AG08396 (cell line): ENCODE measurements around the gene PWWP2B.
A peak's percentile ranks its signal among the peaks of the same experiment; 100 is the strongest.

Source experiments
- DNase-seq: peaks from one replicate; pipeline ENCODE4 v3.0.0; 2012; ENCODE audit warnings: low spot score, mixed read lengths

Gene PWWP2B

DNA sequence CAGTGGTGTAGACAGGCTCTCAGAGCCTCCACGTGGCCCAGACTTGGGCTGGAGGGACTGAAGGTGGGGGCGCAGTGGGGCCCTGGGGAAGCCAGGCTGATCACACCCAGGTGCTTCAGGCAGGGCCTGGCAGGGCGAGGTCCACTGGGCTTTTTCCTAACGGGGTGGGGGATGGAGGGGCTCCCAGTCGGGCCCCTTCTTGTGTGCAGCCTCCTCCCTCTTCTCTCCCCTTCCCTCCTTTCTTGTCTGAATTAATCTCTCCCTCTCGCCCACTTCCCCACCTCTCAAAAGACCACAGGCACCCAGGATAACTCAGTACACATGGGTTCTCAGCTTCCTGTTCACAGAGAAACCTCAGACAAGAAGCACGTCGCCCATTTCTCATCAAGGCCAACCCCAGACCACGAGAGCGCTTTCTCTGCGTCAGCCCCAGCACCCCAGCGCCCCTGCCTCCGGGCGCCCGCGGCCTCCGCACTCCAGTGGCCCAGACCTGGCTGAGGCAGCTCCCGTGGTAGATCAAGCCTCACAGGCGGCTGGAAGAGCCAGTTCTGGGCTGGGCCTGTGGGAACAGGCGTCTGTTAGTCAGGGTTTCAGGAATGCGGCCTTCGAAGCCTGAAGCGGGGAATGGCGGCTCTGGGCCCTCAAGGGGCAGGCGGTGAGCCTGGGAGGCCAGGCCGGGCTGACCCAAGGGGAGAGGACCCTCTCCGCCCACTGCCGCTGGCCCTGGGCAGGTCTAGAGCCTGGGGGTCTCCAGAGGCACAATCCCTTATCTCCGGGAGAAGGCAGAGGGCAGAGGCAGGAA is 50.6 kb downstream of the PWWP2B start:
- peak; percentile 73 for DNase-seq

DNA sequence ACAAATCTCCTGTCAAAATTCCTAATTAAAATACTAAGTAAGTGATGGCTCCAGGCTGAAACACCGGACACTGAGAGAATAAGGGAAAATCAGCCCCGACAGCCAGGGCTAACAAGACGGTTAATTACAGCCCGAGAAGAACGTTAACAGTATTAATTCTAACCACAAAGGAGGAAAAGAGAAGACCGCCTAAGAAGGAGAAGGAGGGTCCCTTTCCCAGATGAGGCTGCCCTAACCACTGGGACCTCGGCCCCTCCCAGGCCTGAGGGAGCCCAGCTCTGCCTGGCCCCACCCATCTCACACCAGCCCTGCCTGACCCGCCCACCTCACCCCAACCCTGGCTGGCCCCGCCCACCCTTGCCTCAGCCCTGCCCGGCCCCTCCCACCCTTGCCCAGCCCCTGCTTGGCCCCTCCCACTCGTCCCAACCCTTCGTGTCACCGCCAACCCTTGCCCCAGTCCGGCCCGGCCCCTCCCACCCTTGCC is 51.3 kb downstream of the PWWP2B start:
- DNase-seq = no peak

DNA sequence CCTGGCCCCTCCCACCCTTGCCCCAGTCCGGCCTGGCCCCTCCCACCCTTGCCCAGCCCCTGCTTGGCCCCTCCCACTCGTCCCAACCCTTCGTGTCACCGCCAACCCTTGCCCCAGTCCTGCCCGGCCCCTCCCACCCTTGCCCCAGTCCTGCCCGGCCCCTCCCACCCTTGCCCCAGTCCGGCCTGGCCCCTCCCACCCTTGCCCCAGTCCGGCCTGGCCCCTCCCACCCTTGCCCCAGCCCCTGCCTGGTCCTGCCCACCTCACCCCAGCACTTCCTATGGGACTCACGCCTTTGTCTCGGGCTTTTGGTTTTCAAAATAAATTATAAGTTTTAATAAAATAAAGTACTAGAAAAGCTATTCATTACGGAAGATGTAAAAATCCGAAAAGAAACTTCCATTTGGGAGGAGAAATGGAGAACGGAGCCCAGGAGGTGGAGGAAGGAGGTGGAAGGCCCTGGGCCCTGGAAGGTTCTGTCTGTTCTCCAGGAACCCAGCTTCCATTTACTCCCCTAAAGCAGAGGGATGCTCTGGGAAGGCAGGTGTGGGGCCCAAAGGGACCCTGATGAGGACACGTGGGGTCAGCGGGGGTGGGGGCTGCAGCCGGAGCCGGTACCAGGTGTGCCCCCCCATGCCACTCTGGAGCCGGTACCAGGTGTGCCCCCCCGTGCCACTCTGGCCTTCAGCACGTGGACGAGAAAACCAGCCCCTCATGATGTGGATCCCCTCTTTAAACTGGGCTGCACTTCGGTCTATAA is 52.2 kb downstream of the PWWP2B start:
- DNase-seq = no peak

DNA sequence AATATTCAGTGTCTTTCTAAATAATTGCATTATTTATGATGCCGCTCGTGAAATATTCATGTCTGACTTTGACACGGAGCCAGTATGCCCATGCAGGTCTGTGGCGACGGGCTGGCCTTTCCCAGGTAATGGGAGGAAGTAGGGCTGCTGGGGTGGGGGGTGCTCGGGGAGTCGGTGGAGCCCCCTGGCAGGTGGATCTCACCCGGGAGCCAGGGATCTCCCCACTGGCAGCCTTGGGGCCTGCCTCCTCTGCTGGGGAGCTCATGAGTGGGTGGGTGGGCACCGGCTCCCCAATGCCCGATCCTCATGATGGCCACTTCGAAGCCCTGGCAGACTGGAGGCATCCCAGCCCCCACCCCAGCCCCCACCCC is 52.8 kb downstream of the PWWP2B start:
- no peak for DNase-seq

DNA sequence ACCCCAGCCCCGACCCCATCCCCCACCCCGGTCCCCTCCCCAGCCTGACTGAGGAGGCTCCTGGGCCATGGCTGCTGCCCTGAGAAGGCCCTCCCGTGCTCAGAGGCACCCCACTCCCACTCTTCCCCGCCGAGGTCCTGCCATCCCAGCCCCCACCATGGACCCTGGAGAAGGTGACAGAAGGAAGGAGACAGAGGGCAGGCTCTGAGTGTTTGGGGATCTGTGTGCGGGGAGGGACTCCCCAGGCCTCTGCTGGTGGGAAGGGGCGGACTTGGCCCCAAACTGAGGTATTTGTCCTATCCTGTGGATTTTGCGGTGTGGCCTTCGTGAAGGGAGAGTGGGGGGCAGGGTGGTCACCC is 53.4 kb downstream of the PWWP2B start:
- DNase-seq = no peak

DNA sequence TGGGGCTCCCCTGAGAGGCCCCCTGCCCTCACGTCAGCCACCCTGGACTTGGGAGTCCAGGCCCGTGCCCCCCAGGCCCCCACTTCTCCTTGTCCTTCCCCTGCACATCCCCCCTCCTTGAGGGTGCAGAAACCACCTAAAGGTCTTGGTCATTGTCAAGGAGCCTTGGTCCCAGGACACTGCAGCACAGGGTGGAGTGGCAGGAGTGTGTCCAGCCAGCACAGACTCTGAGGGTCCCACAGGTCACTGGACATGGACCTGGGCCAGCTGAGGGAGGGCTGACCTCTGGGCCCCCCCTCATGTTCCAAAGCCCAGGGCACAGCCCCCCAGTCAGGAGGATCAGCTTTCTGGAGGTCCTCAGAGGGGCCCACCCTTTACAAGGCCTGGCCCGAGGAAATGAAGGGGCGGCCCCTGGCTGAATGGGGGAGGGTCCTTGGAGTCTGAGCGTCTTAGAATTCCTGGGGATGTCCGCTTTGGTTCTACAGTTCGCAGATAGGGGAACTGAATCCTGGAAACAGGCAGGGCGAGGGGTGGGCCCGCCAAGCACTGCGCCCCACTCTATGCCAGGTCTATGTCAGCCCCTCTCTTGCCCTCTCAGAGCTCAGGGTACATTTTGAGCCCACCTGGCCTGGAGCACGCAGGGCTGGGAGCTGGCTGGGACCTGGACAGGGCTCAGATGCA is 54.0 kb downstream of the PWWP2B start:
- DNase-seq = no peak

DNA sequence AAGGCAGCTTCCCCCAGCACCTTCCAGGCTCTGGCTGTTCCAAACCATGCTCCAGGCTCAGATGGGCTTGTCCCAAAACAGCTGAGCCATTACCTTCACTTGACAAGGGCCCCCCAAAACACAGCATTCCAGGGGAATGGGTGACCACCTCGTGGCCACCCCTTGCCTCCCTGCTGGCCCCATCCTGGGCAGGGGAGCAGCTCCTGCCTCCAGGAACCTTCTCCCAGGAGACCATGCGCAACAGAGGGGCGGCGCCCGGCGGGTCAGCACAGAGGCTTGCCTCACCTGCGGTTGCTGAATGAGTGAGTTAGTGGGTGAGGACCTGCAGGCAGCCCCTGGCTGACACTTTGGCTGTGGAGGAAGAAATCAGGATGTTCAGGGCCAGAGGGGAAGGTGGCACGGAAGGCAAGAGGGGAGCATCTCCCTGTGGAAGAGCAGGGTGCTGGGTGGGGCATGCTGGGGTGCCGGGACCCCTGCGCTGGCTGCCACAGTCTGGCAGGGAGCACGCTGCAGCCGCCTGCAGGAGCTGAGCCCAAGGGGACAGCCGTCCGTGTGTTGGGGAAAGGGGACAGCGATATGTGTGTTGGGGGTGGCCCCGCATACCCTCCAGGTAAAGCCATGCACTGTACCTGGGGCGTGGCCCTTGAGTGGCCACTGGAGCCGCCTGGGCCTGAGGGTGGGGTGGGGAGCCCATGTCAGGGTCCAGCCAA is 54.7 kb downstream of the PWWP2B start:
- no peak for DNase-seq

DNA sequence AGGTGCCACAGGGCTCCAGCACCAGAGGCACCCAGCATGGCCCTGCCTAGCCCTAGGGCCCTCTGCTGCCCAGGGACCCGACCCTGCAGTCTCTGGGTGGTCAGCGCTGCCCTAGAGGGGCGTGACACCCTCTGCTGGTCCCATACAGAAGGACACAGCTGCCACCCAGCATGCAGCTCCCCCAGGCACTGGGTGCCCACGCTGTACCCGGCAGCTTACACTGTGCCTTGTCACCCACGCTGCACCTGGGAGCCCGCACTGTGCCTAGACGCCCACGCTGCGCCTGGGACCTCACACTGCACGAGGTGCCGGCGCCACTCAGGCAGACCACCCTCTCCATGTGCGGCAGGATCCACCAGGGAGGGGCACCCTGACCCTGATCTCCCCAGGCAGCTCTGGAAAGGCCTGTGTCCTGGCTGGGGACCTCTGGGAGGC is 55.2 kb downstream of the PWWP2B start:
- DNase-seq = no peak

DNA sequence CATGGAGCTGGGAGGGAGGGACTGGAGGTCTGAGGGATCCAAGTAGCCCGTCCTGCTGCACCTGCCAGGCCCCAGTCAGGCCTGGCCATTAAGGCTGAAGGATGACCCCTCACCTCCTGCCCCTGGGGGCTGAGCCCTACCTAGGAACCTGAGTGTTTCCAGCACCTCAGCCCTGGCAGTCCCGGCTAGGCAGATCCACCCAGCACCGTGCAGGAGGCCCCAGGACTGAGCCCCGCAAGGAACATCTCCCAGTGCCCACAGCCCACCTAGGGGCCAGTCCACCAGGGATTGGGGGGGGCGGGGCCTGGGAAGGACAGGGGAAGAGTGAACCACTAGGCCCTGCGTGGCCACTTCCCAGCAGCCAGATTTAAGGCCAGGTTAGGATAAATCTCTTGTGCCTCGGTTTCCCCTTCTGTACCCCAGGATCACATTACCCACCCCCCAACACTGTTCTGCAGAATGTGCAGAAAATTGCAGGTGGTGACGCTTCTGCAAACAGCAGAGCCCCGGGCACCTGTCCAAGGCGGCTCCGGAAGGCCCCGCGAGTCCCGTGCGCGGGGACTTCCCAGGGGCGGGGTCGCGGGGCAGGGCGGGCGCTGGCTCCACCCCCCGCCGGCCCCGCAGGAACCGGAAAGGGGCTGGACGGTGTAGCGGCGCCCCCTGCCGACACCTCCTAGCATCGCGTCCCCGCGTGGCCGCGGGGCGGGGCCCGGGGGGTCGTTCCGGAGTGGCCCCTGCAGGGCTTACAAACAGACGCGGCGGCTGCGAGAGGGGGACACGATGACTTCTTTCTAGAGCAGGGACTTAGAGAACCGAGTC is 55.9 kb downstream of the PWWP2B start:
- DNase-seq = peak; percentile 98

DNA sequence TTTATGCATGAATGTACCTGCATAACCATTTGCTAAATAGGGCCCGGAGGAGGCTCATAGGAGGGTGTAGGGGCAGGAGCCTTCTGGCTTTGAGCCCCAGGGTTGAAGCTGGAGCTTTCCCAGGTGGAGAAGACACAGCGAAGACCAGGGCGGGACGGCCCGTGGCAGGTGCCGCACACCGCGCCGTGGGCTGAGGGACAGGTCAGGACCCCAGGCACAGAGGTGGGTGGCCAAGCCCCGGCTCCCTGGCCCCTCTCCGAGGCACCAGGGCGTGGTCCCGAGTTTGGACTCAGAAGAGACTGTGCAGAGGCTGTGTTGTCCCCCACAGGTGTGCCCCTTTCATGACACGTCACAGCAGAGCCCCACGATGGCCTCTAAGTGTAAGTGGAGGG is 56.5 kb downstream of the PWWP2B start:
- no peak for DNase-seq

DNA sequence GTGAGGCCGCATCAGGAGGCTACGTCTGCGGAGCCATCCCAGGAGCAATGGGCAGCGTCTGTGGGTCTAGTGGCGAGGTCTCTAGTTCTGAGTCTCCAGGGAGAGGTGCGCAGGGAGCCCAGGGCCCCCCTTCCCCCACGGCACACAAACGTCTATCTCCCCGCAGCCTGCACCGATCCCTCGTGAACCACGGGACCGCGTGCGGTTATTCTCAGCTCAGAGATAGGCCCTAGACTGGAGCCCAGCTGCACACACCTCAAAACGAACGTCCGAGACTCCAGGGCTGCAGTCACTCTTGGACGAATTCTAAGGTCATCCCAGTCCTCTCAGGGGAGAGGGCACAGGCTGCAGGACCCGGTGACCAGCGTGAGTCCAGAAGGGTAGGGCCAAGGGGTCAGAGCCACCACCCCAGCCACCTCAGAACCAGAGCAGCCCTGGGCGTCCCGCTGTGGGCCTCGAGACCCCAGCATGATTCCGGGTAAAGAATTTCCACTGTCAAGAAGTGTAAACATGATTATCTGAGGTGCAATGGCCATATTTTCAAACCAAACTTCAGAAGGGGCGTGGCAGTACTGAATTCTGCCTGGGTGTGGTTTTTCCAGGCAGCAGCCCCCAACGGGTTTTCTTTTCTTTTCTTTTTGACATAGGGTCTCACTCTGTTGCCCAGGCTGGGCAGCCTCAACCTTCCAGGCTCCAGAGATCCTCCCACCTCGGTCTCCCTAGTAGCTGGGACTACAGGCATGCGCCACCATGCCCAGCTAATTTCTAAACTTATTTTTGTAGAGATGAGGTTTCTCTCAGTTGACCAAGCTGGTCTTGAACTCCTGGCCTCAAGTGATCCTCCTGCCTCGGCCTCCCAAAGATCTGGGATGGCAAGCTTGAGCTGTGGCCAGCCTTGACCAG is 57.5 kb downstream of the PWWP2B start:
- DNase-seq = no peak

DNA sequence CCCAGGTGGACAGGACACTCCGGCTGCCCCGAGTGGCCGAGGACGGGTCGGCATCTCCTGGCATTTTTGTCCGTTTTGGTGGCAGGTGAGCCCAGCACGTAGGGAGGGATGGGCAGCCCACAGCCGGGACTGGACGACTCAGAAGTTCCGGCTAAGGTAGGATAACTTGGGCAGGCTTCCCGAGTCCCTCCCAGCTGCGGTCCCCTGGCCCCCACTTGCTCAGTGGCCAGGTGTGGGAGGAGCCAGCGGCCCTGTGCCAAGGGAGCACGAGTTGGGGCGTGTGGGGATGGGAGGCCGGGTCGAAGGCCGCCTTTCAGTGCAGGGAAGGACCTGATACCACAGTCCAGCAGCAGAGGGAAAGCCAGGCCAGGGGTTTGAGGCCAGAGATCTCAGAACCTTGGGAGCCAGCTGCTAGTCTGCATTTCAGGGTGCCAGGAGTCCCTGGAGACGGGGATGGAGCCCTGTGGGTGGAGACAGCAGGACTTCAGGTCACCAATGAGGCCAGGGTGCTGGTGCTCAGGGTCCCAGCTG is 58.5 kb downstream of the PWWP2B start:
- DNase-seq = no peak

DNA sequence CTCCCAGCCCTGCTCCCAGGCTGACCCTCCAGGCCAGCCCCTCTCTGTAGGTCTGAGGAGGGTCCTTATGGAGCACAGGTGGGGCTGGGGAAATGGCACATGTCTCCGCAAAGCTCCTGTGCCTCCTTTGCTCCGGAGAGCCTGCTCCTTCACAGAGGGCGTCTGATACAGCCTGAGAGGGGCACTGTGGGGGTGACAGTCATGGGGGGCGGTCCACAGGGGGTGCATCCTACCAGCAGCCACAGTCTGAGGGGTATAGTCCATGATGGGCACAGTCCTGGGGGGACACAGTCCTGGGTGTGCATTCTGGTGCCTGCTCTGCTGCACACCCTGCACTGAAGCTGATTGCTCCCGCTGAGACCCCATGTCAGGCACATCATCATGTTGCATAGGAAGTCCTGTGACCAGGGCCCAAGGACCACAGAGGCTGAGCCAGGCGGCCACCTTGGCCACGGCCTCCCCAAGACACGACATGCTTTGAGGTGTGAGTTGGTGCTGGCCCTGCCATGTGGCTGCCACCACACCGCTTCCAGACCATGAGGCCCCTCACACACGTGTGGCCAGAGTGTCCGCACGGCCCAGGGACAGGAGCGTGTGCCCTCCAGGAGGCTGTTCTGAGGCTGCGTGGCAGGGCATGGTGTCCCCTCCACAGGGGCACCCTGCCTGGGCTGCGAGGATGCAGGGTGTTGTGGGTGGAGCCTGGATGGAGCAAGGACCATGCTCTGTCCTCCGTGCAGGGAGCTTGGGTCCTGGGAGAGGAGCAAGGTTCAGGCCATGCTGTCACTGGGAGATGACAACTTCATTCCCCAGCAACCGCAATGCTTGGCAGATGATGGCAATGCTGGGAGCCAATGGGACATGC is 59.2 kb downstream of the PWWP2B start:
- no peak for DNase-seq

DNA sequence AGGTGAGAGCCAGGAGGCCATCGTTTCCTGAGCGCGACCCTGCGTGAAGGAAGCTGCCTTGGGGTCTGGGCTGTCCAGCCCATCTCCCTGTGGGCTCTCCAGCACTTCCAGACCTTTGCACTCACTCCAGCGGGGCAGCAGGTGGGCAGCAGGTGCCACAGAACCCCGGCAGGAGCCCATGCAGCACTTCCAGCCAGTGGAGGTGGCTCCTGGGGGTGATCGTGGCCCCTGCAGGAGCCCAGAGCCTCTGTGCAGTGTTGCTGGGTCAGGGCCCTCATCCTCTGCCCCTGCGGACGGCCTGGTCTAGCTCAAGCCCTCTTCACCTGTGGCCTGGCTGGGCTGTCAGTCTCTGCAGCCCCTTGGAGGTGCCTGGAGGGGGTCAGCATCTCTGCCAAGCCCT is 59.9 kb downstream of the PWWP2B start:
- no peak for DNase-seq

DNA sequence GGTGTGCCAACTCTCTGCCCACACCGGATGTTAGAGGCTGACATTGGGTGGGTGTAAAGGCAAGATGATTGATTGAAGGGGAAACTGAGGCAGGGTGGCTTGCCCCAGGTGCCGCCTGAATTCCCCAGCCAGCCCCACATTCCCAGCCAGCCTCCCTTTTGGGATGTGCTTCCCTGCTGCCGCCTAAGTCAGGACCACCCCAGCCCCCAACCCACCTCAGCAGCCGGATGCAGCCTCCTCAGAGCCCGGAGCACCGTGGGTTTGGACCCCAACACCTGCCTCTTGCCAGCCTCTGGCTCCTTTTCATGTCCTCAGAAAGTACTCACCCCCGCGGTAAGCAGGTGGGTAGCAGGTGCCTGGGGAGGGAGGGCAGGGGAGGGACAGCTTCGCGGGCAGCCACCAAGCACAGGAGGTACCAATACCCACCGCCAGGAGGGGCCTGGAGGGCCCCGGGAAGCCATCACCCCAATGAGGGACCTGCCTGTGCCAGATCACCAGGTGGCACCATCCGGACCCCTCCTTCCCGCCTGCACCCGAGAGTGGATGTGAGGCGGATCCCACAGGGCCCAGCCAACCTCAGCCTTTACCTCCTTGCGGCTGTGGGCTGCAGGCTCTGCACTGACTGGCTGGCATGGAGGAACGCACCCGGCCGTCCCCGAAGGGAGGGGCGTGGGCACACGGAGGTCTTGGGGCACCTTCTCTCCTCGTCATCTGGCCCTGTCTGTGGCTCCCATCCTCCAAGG is 60.5 kb downstream of the PWWP2B start:
- no peak for DNase-seq

DNA sequence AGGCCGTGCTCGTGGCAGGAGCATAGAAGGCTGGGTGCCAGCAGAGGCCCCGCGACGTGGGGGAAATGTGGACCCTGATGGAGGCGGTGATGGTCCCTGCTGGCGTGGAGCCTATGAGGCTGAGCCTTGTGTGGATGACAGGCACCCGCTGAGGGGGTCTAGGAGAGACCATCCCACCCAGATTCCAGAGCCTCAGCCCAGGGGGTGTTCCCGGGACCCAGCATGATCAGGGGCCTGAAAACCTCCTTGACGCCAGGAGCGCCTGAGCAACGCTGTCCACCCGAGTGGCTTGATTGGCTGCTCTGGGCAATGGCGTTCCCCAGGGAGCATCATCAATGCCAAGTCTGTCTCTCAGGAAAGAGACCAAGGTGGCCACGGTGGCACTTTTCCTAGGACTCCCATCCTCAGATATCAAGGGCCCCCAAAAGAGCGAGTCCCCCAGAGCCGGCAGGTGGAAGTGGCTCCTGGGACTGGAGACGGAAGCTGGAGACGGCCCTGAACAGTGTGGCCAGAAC is 61.1 kb downstream of the PWWP2B start:
- DNase-seq = no peak

DNA sequence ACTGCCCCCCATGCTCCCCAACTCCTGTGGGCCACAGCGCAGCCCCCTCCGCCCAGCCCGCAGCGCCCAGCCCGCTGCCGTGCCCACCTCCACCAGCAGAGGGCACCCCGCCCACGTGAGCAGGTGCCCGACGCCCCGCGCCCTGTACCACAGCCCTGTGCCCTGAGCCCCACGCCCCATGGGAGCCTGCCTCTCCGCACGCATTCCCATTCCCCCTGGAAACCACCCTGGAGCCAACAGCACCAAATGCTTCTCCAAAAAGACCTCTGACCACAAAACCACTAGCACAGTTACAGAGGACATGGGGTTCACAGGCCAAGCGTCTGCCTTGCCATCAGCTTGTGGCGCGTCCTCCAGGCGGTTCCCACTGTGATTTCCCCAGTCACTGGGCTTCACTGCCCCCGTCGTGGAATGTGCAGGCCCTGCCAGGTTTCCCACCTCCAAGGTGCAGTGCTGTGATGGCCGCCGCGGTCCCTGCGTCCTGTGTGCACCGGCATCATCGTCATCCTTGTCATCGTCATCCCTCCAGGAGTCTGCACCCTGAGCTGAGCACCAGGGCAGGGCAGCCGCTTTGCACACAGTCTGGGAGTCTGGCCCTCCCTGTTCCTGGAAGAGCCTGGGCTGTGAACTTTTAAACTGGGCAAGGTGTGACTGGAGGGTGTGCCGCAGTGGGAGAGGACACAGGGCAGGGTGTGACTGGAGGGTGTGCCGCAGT is 61.7 kb downstream of the PWWP2B start:
- peak; percentile 88 for DNase-seq
